HTERT RPE-1 (cell line): ENCODE data around the gene EFEMP1.

Source experiments
- in situ Hi-C: fragments of 300-500 bp; cut with MboI; formaldehyde crosslinking; loops from 4 replicates; pipeline ENCODE4 v1.14.3; 2020; ENCODE audit warnings: low sequenced_read_pairs

The EFEMP1 gene

DNA sequence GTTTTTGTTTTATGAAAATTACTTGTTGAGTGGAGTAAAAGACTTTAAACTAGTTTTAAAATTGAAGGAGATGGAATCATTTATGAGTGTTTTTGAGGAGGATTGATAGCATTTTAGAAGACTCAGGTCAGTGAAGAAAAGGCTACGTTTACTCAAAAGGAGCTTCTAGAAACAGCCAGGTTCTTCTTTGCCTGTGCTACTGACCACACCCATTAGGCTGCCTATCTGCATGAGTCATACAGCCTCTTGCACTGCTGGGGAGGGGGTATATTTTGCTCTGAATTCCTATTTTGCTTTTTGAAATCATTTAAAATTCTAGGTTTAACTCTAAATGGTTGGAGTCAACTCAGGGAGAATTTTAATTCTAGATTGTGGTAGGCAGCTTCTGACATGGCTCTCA lies 22.3 kb downstream of the EFEMP1 start:
- in situ Hi-C loops = no loop called here

DNA sequence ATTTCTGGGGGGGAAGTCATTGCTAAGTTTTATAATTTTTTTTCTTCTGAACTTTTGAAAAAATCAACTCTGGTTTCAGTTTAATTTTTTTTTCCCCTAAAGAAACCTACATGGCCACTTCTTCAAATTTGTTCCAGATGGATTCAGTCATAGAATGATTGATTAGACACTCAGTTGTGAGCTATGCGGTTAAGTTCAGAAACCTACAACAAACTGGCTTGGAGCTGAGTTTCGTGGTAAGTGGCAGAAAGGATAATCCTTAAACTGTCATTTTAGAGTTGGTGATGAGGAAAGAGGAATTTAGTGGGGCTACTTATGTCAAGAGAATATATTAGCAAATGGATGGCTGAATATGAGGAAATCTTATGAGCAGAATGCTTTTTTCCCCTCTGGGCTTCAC lies 23.7 kb downstream of the EFEMP1 start:
- in situ Hi-C loops = no loop called here

DNA sequence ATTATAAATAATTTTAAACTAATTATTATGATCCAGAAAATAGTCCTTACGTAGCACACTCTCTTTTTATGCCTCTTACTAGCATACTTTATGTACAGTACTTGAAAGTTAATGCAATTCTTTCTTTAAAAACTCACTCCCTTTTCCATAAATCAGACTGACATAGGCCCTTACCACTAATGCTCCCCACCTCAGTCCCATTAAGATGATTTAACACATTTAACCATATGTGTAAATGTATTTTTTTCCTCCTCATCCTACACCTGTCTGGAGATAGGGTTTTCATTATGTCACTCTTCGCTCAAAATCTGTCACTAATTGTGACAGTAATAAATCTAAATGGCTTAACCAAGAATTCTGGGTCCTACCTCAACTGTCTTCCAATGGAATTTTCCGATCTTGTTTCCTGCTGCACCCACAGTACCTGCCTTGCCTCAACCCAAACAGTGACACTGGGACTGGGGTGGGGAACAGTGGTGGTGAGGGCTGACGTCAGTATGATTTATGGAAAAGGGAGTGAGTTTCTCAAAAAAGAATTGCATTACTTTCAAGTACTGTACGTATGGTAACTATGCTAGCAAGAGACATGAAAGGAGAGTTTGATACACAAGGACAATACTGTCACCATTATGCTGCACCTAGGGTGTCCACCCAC lies 25.1 kb downstream of the EFEMP1 start:
- in situ Hi-C loops = no loop called here

DNA sequence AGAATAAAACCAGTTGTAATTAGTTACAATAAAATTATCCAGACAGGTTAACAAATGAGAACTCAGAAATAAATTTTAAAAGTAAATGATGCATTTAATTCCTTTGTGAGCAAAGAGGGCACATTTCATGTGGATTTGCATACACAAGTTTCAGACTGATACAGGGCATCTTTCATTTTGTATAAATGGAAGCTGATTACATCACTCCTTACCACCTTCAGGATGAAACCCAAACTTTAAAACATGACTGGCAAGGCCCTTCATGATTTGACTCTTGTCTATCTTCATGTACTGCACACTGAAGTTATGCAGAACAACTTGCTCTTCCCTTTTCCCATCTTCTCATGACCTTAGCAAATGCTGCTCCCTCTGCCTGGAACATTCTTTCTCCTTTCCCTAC lies 26.9 kb downstream of the EFEMP1 start:
- in situ Hi-C loops = no loop called here

DNA sequence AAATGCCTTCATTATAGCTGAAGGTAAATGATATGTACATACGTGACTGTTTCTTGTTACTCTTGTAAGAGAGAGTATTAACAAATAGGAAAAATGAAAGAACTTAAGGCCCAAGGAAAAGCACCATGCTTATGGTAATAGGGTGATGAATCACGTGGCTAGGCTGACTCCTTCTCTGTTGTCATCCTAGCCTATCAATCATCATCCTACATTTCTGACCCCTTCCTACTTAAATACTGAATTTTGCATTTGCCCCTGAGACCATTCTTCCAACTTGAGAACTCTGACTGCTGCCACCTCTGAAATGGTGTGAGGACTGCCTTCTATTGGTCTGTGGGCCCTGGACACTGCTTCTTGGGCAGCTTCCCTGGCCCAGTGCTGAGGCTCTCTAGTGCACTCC lies 28.9 kb downstream of the EFEMP1 start:
- in situ Hi-C loops = no loop called here

DNA sequence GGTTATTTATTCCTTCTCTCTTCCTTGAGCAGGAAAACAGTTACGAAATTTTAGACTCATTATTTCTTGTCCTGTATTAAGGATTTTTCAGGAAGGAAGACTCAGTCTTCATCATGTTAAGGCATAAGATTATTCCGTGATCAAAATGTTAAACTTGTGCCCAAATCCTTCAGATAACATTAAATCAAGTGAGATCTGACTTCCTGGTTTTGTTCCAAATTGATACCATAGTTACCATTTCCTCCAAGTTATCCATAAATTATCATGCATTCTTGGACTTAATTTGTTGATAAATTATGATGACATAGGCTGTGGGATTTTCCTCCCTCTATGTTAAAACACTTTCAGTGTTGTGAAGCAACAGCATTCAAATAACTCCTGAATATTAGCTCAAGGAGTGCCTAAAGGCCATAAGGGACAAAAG lies 31.9 kb downstream of the EFEMP1 start:
- in situ Hi-C loops = no loop called here

DNA sequence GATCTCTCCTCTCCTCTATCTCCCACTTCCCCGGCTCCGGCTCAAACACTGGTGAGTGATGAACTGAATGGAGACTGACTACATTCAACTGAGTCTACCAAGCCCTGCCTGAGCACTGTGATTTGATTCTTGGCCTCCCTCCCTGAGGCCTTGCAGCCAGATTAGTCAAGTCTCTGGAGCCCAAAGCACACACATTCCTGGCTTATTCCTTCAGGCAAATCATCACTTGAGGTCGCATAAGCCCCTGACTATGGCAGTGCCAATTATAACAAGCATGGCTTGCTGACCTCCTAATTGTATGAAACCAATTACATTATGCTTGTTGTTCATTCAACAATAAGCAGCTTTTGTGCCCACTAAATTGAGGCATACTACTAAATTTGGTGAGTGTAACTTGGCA lies 34.6 kb downstream of the EFEMP1 start:
- in situ Hi-C loops = no loop called here

DNA sequence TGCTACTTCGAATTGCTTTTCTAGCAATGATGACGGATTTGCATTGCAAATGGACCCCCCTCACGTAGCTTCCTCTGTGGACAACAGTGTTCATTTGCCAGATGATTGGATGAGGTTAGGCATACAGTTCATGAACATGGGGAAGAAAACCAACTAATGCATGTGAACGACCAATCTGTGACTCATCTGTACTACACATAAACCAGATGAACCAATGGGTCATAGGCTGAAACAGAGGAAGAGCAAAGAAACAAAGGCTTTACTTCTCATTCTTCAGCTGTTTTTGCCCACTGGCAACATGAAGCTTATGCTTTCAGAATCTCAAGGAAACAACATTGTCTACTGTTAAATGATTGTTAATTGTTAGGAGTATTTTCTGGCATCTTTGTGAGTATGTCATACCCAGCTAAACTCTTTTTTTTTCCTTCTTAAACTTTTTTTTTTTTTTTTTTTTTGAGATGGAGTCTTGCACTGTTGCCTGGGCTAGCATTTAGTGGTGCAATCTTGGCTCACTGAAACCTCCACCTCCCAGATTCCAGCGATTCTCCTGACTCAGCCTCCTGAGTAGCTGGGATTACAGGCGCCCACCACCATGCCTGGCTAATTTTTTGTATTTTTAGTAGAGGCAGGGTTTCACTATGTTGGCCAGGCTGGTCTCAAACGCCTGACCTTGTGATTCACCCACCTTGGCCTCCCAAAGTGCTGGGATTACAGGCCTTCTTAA lies 35.5 kb downstream of the EFEMP1 start:
- in situ Hi-C loops = no loop called here

DNA sequence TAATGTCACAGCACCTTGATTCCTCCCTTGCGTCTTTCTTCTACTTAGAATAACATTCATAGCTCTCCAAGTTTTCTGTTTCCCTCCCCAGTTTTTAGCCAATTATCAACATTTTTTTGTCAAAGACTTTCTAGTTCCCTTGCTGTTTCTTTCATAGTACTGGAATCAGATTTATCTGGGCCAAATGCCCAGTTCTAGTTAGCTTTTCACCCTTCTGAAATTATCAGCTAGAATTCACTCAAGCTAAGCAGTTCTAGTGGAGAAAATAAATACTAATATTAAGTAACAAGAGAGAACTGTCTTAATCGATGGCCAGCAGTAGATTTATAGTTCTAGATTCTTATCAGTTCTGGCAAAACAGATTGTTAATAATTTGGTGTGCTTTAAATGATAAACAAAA lies 36.2 kb downstream of the EFEMP1 start:
- in situ Hi-C loops = no loop called here

DNA sequence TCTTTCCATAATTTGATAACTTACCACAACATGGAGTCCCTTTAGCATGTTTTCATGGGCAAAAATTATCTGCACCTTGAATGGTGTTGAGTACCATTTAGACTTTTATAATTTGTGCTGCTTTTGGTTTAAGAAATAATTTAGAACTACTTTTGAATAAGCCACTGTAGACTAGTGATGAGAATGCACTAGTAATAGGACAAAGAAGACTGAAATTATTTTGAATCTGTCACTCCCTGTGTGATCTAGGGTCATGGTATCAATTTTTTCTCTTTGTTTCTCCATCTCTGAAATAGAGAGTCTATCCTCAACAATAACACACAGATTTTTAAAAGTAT lies 37.7 kb downstream of the EFEMP1 start:
- in situ Hi-C loops = no loop called here

DNA sequence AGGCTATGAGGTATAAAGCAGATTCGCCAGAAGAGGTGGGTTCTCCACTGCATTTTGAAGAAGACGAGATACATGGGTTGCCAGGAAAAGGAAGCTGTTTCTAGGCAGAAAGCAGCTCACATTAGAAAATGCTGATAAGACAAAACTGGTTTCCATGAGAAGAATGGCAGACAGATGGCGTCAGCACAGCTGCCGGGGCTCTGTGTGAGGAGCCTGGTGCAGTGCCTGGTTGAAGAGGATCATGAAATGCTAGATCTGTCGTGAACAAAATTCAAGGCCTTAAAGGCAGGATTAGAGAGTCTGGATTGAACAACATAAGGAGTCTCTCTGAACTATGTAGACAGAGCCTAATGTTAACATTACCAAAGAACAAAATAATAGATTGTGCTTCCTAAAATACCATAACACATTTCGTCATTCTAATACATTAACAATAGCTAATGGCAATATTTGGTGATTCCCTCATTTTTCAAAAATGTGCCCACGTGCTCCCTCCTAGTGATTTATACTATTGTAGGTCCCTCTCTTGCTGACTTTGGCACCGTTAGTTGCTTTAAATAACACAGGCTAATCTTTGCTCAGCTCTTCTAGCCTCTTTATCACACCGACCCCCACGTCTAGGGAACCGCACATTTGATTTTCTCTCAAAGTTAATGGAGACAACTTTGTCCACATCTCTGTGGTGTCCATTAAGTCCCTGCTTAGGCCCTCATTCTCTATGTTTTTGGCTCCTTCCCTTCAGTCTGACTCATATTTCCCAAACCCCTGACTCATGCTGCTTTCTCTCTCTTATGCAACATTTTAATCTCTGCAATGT lies 38.2 kb downstream of the EFEMP1 start:
- in situ Hi-C loops = no loop called here

DNA sequence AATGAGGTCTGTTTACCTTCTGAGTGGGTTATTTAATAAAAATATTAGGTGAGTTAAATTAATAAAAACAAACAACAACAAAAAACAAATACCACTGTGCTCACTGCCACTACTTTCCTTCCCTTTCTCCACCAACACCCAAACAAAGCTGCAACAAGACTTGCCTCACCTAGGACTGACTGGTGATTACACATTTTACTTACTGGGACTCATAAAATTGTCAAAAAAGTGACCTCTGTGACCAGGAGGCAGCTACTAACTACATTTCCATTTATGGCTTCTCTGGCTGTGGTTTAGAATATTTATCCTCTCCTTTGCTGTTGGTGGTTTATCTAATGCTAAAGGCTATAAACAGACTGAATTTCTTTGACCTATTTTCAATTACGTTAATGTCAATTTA lies 39.8 kb downstream of the EFEMP1 start:
- in situ Hi-C loops = no loop called here

DNA sequence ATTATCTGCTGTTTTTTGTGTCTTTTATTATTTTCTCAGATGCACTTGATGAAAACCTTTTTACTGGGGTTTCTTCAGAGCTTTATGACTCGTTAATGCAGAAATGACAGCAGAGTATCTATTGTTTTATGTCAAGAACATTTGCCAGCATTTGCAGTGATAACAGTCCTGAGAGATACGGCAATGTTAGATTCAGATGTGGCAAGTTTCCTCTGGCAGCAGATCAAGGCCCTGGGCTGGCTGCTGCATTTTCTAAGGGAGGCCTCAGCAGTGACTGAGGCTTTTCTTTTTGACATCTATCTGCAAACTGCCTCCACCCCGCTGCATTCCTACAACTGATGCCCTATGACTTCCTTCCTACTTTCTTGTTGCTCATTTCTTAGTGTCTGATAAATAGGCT lies 40.2 kb downstream of the EFEMP1 start:
- in situ Hi-C loops = no loop called here

DNA sequence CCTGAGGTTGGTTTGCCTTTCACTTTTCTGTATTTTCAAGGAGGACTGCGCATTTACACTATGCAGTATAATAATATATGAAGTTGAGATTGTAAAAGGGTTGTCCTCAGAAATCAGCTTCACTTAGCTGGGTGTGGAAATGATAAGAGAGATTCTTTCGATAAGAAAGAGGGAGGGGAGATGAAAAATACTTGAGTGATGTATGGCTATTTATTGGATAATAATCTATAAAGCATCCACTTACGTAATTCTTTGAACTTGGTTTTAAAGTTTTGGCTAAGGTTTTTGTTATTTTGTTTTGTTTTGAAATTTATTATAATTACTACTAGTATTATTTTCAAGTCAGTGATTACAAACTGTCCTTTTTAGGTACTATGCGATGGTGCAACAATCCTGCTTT lies 40.6 kb downstream of the EFEMP1 start:
- in situ Hi-C loops = no loop called here

DNA sequence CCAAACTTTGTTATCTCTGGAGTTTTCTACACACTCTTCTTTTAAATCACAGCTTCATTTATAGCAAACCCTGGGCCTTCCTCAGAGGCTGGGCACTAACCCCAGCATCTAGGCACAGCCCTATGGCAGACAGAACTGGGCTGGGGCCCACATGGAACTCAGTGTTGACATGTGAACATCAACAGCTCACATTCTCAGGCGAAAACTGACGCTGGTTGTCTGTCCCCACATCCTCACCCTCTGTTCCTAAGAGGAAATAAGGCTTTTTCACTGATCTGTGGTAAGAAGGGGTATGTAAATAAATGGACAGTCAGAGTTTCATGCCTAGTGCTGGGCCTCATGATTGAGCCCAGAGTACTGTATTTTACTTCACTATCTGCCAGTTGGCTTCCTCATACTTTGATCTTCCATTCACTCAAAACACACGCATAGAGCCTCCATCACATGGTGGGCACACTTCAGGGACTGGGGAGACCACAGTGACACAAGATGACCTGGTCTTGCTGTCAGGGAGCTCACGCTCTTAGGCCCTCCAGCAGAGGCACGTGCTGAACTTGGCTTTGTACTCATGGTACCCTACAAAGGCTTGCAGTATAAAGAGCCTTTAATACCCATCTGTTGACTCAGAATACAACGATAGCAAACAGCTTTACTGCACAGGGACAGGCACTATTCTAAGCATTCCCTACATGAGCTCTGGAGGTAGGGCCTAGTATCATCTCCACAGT lies 43.0 kb downstream of the EFEMP1 start:
- in situ Hi-C loops = no loop called here

DNA sequence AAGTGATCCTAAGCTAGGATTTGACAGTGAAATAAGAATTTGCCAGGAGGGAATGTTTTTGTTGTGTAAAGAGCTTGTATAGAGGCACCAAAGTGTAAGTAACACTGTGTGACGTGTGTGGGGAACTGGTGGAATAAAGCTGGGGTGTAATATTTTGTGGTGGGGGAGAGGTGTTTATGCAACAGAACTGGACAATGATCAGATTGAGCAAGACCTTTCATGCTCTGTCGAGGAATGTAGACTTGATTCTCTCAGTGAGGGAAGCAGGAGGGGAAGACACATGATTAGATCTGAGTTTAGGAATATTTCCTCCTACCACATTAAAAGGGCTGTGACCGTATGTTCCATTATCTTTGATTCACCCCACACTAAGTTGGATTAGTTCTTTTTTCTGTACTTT lies 43.6 kb downstream of the EFEMP1 start:
- in situ Hi-C loops = no loop called here

DNA sequence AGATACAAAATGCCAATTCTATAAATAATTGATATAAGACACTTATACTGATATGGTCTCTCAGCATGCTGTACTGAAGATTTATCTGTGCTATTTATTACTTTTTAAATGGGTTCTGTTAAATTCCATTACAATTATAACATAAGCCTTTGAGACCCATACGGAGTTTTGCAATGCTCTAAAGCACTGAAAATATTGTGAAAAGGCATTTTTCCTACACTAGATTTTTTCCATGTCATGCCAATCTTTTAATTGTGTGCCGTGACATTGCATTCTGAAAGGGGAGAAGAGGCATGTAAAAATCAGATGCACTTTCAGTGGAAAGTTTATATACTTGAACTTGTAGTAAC lies 46.5 kb downstream of the EFEMP1 start:
- in situ Hi-C loops = no loop called here

DNA sequence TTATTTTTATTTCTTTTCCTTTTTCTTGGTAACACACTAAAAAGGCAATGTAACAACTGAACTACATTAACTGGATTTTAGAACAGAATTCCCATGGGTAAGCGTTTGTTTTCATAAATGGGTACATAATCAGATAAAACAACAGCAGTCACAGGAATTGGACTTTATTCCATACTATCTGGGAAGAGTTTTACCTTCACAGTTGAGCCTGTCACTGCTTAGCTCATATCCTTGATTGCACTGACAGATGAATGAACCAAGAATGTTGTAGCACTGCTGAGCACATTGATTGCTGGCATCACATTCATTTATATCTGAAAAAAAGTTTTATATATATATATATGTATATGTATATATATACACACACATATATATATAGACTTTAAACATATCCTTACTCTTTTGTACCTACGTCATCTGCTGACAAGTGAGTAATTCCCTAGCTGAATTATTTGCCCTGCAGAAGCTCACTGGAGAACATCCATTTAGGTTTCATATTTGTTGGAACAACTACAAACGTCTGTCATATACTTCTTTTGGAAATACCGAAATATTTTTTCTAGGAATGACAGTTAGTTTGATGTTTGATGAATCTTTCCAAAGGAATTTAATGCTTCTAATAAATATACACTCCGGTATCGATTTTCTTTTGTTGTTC lies 47.0 kb downstream of the EFEMP1 start:
- in situ Hi-C loops = no loop called here

DNA sequence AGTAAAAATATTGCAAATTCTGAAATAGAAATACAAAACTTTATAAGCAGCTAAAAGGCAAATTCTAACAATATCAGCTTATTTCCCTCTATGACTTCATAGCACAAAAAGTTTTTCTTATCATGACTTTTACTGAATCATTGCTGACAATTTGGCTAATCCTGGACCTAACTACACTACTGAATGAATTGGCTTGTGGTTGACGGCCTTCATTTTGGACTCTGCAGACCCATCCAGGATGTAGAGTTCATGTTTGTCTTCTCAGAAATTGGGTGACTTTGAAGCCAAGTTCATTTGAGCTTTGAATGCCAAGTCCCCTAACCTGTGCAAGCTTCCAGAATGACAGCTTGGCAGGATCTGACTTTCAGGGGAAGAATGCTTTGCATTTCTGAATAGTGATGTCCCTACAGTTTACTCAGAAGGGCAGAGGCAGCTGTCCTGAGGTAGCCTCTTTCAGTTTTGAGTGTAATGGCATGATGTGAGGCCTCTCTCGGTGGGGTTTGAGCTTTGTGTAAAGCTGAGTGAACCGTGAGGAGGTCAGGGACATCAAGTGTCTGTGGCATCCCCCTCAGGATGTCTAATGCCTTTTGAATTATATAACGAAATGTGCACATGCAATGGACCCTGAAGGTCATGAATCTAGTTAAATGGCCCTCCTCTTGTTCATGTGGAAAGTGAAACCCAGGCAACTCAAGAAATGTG lies 48.0 kb downstream of the EFEMP1 start:
- in situ Hi-C loops = no loop called here

DNA sequence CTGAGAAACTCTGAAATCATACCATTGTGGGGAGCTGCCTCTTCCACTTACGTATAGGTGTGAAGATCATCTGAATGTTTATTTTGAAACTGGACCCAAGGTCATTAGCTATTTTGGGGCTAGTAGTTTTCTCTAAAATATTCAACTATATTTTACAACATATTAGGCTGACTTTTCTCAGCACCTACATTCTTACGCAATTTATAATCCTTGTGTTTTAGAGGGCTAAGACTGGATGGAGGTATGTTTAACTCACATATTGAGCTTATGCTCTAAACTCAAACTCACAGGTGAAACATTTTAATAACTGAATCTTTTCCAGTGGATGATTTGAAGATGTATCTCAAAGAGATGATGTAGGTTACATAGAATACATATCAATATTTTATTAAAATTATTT lies 49.2 kb downstream of the EFEMP1 start:
- in situ Hi-C loops = no loop called here
